Sigmoid colon (tissue), 4 donors: ENCODE measurements around the gene CERS5.

Experiments used
- EP300 ChIP-seq, 4 donors: sonication (generic); formaldehyde crosslinking; IDR thresholded peaks; one replicate each; pipeline ENCODE4 v1.6.1; 2017; ENCODE audit warnings: antibody characterized with exemption in 4 of 4
- POLR2A ChIP-seq, 2 donors: fragments of 450-650 bp; IDR thresholded peaks; one replicate each; pipeline ENCODE4 v1.6.1; 2016; ENCODE audit warnings: antibody characterized with exemption in 2 of 2, mild to moderate bottlenecking in 2 of 2, moderate library complexity in 2 of 2
- TF ChIP-seq, protein P1 (sequence below), 4 experiments: fragments of 450-650 bp in 3 of 4; fragments of 200-600 bp in 1 of 4; IDR thresholded peaks; one replicate each; pipeline ENCODE4 v1.5.1; 2016 to 2019; ENCODE audit warnings: antibody characterized with exemption in 4 of 4, mild to moderate bottlenecking in 3 of 4, moderate library complexity in 2 of 4

DNA sequence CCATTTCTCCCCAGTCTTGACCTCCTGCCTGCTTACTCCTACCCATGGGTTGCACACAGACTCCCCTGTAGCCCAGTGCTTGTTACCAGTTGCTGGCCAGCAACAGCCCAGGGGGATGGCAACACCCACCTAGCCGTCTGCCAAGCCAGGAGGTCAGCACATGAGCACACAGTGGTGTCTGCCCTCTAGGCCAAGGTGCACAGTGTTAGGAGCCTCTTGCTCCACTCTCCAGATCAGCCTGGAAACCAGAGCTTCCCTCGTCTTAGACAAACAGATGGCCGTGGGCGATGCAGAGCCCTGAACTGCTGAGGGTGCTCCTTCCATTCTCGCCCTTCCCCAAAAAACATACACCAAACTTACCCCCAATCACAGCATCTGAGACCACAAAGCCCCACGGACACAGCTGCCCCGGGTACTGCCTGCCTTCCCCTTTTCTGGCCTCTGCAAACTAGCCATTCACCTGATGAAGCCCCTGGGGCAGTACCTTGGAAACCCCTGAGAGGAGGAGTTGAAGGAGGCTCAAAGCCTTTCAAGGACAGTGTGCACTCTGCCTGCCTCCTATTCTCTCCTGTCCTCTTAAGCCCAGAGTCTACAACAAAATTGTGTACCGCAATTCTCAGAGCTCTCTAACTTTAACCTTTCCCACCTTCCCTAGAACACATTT lies 64.4 kb downstream of the CERS5 start:
- TF ChIP-seq, protein P1, sequence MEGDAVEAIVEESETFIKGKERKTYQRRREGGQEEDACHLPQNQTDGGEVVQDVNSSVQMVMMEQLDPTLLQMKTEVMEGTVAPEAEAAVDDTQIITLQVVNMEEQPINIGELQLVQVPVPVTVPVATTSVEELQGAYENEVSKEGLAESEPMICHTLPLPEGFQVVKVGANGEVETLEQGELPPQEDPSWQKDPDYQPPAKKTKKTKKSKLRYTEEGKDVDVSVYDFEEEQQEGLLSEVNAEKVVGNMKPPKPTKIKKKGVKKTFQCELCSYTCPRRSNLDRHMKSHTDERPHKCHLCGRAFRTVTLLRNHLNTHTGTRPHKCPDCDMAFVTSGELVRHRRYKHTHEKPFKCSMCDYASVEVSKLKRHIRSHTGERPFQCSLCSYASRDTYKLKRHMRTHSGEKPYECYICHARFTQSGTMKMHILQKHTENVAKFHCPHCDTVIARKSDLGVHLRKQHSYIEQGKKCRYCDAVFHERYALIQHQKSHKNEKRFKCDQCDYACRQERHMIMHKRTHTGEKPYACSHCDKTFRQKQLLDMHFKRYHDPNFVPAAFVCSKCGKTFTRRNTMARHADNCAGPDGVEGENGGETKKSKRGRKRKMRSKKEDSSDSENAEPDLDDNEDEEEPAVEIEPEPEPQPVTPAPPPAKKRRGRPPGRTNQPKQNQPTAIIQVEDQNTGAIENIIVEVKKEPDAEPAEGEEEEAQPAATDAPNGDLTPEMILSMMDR (IDR thresholded peaks at IDR 0.05) = no peak
- TF ChIP-seq EP300 (IDR thresholded peaks at IDR 0.05) (no peak), POLR2A (IDR thresholded peaks at IDR 0.05) (no peak)
